GM18909 (cell line): ENCODE results near the gene HSD17B10.
"Not testable (repeated sequence)": the region's sequence is repeated elsewhere in the genome, so short reads cannot be mapped to it uniquely, and the experiment has no call there.

Experiments
- ATAC-seq: cut with Tn5 transposase; IDR thresholded peaks from one replicate; pipeline ENCODE4 v1.9.1; 2021; ENCODE audit warnings: mild to moderate bottlenecking; ENCODE audit not compliant: unreplicated experiment, poor library complexity

HSD17B10 gene

DNA sequence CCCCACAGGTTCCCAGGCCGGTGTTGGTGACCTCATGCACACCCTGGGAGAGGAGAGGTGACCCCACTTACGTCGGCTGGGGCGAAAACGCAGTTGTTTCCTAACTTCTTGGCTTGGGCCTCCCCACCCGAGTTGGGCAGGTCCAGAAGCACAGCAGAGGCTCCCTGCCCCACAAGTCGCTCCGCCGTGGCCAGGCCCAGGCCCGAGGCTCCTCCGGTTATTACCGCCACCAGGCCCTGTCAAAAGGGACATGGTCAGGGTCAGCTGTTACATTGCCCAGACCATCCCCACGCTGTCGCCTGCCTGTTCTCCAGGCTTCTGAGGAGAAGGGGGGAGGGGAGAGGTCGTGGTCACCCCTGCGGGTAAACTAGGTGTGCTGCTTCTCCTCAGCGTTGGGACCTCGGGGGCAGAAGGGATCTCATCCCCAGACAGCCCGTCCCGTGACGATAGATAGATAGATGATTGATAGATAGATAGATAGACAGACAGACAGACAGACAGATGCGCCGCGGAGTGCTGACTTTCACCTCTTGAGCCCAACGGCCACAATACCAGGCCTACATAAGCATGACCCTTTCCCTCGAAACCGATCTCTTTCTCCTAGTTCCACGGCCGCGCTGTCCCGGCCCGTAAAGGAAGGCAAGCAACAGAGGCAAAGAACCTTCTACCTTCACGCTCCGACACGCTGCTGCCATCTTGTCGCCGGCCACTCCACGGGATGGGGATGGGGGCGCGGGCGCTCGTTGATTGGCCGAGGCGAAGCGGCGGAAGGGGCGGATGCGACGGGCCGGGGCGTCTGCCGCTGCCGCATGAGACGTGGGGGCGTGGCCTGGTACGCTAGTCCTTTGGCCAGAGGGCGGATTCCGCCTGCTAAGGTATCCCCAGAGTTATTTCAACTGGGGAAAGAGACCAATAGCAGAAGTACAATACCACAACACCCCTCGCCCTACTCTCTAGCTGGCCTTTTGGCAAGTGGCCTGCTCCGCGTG is at the start of gene HSD17B10:
Gene HSD17B10 (minus strand): TSS at position 720 of the 989 bp plus-strand sequence. CDS start 25 bp downstream, at position 695.
- peak; percentile 91 for ATAC-seq

DNA sequence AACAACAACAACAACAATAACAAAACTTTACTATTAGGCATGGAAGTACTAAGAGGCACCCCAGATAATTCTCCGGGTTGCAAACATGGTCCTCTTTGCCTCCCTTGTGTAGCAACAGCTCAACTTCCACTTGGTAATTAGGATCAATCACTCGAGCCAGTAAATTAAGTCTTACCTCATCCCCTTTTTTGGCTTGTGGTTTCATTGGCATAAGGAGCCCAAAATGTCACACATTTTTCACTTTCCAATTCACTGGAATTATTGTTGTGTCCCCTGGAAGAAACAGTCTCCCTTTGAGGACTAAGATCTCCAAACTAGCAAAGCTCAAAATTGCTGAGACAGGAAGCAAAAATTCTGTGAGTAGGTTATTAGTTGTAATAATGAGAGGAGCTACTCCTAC is 49.2 kb upstream of the HSD17B10 start:
- ATAC-seq = no peak

DNA sequence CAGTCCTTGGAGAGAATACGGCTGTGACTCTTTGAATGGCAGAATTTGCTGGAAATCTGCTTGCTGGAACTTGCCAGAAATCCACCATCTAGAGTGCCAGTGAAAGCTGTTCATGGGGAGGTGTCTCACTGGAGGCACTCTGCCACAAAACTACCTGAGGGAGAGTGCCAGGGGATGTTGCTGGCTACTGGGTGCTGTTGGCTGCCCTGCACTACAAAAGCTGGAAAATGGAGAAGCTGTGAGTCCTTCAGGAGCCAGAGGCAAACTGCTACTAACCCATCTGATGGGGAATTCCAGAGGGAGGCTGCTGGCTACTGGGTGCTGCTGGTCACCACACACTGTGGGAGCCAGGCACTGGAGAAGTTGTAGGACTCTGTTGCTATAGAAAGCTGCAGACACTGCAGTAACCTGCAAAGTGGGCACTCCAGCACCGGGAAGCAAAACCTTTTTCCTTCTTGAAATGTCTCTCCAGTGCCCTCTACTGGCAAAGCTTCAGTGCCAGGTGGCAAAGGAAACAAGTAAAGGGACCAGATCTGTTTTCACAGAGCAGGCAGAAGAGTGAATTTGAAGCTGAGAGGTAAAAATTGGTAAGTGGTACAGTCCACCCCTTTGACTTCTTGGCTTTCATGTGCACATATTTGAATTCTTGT is 47.8 kb upstream of the HSD17B10 start:
- no peak for ATAC-seq

DNA sequence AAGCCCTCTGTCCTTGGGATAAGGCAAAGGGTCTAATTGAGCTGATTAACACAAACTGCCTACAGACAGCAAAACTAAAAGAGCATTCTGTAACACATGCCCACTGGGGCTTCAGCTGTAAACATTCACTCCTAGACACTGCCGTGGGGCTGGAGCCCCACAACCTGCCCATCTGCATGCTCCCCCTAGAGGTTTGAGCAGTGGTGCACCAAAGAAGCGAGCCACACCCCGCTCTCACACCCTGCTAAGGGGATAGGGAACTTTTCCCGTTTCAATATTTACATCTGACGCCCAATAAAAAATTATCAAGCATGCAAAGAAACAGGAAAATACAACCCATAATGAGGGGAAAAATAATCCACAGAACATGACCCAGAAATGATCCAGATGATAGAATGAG is 46.9 kb upstream of the HSD17B10 start:
- ATAC-seq = no peak

DNA sequence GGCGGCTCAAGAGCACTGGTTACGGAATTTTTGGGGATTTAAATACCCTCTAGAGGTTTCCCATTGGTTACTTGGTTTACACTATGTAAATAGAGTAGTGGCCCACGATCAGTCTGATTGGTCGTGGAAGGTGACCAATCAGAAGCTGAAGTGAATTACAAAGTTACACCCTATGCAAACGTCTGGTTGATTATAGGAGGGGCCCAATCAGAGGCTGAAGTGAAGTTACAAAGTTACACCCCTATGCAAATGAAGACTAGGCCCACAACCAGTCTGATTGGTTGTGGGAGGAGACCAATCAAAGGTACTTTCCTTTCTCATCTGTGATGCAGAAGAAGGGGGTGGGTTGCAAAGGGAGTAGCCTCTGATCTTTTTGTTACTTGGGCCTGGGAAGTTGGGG is 45.1 kb upstream of the HSD17B10 start:
- ATAC-seq = no peak

DNA sequence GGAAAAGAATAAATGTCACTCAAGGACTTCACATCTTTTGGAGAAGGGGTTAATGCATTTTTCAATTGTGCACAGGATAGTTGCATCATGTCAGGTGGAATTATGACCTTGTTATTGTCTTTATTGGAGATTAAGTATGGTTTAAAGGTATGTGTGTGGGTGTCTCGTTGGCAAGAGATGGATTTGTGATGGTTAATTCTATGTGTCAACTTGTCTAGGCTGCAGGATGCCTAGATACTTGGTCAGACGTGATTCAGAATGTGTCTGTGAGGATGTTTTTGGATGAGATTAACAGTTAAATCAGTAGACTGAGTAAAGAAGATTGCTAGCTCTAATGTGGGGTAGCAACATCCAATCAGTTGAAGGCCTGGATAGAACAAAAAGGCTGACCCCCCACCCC is 42.2 kb upstream of the HSD17B10 start:
- ATAC-seq = no peak

DNA sequence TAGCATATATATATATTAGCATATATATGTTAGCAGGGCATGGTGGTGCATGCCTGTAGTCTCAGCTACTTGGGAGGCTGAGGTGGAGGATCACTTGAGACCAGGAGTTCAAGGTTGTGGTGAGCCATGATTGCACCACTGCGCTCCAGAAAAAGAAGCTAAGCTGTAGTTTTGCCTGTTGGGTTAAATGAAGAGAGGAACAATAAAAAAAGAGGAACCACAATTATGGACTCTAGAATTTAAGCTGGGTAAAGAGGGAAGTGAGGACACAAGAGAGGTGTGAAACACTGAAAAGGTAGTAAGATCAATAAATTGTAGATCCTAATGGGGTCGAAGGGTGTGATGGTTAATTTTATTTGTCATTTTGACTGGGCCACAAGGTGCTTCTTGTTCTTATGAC is 40.5 kb upstream of the HSD17B10 start:
- ATAC-seq = no peak

DNA sequence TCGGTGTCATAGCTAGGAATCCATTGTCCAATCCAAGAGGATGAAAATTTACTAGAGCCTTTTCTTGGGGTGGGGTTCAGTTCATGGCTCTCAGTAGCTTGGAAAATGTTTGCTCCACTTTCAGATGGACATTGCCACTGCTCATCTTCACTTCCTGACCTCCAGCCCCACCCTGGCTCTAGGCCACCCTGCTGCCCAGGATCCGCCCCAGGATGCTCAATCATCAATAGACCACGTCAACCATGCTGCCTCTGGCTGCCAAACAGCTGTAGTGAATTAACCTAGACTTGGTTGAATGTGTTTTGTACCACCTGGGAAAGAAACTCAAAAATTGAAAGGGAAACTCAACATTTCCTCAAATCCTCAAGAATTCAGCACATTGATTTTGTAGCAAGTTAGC is 37.2 kb upstream of the HSD17B10 start:
- ATAC-seq = no peak

DNA sequence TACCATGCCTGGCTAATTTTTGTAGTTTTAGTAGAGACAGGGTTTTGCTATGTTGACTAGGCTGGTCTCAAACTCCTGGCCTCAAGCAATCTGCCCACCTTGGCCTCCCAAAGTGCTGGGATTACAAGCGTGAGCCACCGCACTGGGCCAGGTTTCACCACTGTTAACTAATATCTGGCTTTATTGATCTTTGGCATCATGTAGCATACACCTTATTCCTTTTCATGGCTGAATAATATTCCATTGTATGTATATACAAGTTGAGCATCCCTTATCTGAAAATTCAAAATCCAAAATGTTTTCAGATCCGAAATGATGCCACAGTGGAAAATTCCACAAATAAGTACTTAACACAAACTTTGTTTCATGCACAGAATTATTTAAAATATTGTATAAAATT is 34.5 kb upstream of the HSD17B10 start:
- ATAC-seq = not testable (repeated sequence)

DNA sequence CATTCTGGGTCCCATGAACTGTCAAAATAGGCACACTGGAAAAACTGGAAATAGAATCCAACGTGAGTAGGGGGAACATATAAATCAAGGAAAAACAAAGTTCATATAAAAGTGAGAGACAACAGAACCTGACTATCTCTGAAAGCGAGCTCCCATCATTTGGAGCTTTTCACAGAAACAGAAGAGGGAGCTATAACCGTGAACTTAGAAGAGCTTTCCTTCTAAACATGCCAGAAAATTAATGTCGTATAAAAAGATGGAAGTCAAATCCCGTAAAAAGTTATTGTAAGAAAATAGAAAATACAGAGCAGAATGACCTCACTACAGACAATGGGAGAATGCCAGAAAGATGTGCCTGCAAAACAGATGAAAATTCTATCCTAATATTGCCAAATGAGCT is 23.9 kb upstream of the HSD17B10 start:
- no peak for ATAC-seq

DNA sequence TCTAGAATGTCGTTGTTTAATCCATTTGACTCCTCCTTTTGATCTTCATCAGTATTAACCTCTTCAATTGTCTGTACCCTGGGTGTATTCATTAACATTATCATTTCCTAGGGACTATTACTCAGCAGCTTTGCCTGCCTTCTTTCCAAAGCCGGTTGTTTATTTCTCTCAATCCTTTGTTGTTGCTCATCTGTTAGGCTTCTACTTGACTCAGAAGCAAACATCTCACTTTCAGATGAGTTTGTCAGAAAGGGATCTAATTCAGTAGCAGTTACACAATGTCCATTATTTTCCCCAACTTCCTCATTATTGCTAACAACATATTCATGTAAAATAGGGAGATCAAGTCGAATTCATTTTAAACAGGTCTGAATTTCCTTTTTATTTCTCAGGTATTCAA is 22.1 kb upstream of the HSD17B10 start:
- ATAC-seq = no peak

DNA sequence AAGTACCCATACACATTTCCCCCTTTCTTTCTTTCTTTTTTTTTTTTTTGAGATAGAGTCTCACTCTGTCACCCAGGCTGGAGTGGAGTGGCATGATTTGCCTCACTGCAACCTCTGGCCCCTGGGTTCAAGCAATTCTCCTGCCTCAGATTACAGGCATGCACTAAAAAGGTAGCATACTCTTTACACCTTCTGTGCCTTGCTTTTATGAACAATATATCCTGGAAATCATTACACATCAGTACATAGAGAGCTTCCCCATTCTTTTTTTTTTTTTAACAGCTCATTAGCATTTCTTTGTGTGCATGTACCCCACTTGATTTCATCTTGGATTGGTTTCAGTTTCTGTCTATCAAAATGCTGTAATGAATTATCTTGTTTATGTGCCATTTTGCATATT is 18.6 kb upstream of the HSD17B10 start:
- ATAC-seq = no peak

DNA sequence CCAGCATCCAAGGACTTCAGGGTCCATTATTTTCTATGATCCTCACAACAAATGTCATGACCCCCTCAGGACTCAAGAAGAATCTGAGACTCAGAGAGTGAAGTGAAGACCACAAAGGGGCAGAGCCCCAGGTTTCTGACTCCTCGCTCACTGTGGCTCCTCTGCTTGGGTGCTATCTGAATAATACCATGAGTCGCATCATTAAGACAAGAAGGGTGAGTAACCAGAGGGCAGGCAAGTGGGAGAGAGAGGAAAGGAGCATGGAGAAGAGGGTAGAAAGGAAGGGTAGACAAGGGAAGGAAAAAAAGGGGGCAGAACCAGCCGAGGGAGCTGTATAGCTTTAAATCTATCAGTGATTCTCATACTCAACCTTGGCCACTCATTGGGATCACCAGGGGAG is 15.5 kb upstream of the HSD17B10 start:
- no peak for ATAC-seq

DNA sequence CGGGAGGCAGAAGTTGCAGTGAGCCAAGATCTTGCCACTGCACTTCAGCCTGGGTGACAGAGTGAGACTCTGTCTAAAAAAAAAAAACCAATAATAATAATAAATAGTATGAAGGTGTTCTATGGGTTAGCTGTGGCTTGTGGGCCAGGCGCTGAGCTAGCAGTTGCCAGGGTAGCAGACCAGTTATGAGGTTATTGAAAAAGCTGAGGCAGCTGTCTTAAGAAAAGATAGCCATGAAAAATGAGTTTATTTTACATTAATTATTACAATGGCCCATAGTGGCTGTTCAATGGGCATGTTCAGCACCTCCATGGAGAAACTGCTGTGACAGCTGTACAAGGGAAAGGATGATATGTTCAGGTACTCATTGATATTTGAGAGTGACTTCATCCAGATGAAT is 13.3 kb upstream of the HSD17B10 start:
- no peak for ATAC-seq

DNA sequence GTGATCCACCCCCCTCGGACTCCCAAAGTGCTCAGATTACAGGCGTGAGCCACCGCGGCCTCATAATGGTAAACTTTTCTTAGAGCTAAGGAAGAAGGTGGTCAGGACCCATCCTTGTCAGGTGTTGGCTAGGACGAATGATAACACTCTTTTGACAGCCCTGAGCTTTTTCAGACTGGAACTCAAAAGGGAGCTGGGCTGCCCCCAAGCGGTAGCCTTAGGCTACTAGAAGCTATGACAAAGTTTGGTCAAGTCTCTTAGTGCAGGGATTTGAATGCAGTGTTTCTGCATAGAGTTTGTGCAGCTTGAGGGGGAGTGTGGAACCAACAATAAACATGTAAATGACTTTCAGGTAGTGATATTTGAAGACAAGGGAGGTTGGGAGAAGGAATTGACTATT is 11.8 kb upstream of the HSD17B10 start:
- ATAC-seq = no peak

DNA sequence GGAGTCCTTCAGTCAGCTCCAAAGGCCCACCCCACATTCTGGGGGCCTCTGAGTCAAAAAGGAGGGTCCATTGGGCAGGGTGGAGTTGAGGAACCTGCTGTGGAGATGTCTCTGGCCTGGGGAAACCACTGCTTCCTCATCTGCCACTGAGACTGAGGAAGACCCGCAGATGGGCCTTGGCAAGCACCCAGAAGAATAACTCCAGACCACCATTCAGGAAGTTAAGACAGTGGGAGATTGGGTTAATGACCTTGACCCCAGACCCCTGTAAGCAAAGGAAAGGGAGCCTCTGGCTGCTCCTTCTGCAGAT is 8.1 kb upstream of the HSD17B10 start:
- ATAC-seq = no peak

DNA sequence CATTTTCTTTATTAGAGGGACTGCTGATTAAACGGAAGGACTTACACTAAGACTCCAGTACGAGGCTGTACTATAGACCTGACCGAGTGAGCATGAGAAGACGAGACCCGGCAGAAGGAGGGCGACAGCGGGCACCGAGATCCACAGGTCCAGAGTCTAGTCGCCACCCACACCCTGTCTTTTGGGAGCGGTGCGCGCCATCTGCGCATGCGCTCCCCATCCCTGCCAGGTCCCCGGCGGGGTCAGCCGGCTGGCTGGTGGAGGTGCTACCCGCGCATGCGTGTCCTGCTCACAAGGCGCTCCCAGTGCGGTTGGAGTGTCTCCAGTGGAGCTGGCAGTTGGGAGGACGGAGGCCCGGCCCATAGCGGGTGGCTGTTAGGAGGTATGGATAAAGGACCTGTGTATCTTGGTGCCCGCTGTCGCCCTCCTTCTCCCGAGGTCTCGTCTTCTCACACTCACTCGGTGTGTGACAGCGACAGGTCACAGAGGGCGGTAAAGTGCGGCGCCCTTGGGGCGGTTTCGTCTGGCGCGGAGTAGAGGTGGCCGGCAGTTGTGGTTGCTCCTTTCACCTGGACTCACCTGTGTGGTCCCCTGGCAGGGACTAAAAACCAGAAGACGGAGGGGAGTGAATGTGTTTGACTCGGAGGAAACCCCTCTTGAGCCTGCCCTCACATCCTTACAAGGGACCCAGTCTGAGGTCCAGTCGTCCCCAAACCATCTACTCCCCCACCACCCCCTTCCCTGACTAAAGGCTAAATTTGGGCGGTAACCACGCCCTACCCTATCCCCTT is 7.6 kb upstream of the HSD17B10 start:
- peak; percentile 79 for ATAC-seq

DNA sequence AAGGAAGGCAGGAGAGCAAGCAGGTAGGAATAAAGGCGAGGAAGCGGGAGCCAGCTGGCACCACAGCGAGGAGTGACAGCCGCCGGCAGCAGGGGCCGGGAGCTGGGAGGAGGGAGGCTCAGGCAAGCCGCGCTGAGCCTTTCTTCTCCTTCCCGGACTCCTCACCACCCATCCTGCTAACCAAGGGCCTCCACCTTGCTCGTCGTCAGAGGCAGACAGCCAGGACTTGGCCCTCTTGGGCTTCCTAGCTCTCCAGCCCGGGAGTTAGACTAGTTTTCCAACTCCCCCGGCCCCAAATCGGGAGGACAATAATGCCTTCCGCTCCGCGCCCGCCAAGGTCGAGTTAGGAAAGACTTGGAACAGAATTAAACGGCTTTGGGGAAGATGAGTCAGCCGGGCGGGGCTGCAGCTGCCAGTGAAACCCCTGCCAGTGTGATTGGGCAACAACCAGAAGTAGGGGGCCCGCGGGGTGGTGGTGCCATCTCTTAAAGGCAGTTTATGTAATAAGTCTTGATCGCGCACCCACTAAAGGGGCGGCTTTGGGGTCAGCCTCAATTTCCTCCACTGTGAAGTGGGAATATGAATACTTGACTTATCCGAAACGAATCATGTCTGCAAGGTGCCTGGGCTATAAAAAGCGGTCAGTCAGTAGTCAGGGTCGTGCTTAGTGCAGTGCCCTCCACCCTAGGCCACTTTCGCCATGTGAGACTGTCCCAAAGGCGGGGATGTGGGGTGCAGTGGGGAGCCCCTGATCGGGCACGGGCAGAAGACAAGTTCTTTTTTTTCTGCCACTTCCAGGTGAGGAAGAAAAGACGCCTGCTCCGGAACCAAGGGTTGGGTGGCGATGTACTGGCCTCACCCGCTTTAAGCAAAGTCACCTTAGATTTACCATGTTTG is 6.7 kb upstream of the HSD17B10 start:
- no peak for ATAC-seq

DNA sequence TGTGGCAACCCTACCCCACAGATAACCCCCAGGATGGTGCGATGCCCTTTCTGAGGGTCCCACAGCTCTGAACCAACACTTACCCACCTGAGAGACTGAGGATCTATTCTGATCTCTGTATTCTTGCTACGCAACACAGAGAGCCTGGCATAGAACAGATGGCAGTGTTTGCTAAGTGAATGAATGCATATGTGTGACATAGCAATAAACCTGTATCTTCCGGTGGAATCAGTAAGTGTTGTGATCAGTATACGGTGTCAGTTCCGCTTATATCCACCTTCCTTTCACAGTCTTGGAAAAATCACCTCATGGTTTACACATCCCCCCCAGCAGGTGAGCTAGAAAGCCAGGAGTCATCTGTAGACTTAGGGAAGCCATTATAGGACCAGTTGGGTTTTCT is 5.9 kb upstream of the HSD17B10 start:
- ATAC-seq = no peak

DNA sequence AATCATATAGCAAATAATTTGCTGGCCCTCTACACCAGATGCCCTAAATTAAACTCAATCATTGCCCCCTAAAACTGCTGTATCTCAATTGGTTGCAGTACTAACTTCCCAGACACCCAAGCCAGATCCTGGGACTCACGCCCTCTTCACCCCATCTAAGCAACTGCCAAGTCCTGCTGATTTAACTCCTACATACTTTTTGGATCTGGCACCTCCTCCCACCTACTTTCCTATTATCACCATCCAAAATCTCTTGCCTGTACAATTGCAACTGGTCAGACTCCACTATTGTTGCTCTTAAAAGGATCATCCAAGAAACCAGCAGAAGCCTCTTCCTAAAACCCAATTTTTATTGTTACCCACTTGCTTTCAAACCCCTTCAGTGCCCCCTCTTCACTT is 4.7 kb upstream of the HSD17B10 start:
- ATAC-seq = no peak
